SJCRH30 (cell line): ENCODE results near the gene PPIG. TPM values are rescaled to one million over a fixed set of nuclear protein-coding genes. Genes with fewer than 3 reads are reported as not detected.
"Not testable (repeated sequence)": the region's sequence is repeated elsewhere in the genome, so short reads cannot be mapped to it uniquely, and the experiment has no call there.

Source experiments
- DNase-seq, 2 experiments: peaks; one replicate each; pipeline ENCODE4 v3.0.0-alpha.2; 2015 to 2020
- H3K27ac ChIP-seq: fragments of 250-450 bp; sonication (Bioruptor Pico); 2 replicates; pipeline ENCODE4 v1.5.1; 2020; ENCODE audit warnings: mild to moderate bottlenecking, moderate library complexity
- H3K27me3 ChIP-seq: fragments of 250-450 bp; sonication (Bioruptor Pico); 2 replicates; pipeline ENCODE4 v1.5.1; 2020; ENCODE audit warnings: mild to moderate bottlenecking, moderate library complexity
- H3K36me3 ChIP-seq: fragments of 250-450 bp; sonication (Bioruptor Pico); 2 replicates; pipeline ENCODE4 v1.5.1; 2020; ENCODE audit warnings: mild to moderate bottlenecking, moderate library complexity
- H3K4me1 ChIP-seq: fragments of 250-450 bp; sonication (Bioruptor Pico); 2 replicates; pipeline ENCODE4 v1.5.1; 2020; ENCODE audit warnings: mild to moderate bottlenecking, moderate library complexity
- H3K4me3 ChIP-seq: fragments of 250-450 bp; sonication (Bioruptor Pico); 2 replicates; pipeline ENCODE4 v1.5.1; 2020; ENCODE audit warnings: mild to moderate bottlenecking, moderate library complexity
- H3K9me3 ChIP-seq: fragments of 250-450 bp; sonication (Bioruptor Pico); replicated peaks from 2 replicates; pipeline ENCODE4 v1.5.1; 2020; ENCODE audit warnings: mild to moderate bottlenecking, moderate library complexity
- total RNA-seq: library from RNA; depleted of rRNA; stranded (reverse); fragments of >200 nt; shearing (Covaris generic); gene quantifications from 2 replicates; pipeline ENCODE4 v1.2.3, GENCODE V29; 2014

The PPIG gene
- total RNA-seq, 1 experiment from 2014 or later = 56.2 TPM

- Histone ChIP-seq H3K27ac (no peak overlapping the region), H3K9me3 (no peaks in the 10 kb centered on the region), H3K4me1 (peaks cover 4% of the 10 kb centered on the region; the same call in 1 of the 2 replicates), H3K36me3 (no peaks in the 10 kb centered on the region), H3K4me3 (peak overlapping the region; percentile 71), H3K27me3 (no peaks in the 10 kb centered on the region)
- no peak for DNase-seq
These were observed 10.2 kb upstream of the PPIG start for GRCh38 chr2:169573974-169574299.

DNA sequence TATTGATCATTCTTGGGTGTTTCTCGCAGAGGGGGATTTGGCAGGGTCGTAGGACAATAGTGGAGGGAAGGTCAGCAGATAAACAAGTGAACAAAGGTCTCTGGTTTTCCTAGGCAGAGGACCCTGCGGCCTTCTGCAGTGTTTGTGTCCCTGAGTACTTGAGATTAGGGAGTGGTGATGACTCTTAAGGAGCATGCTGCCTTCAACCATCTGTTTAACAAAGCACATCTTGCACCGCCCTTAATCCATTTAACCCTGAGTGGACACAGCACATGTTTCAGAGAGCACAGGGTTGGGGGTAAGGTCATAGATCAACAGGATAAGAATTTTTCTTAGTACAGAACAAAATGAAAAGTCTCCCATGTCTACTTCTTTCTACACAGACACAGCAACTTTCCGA lies 9.6 kb upstream of the PPIG start:
- H3K36me3 ChIP-seq, H3K9me3 ChIP-seq, H3K4me1 ChIP-seq, DNase-seq, H3K4me3 ChIP-seq, H3K27ac ChIP-seq, H3K27me3 ChIP-seq: not testable (repeated sequence)

GRCh38 chr2:169575264-169575663 lies 8.9 kb upstream of the PPIG start:
- not testable (repeated sequence) for DNase-seq, H3K36me3 ChIP-seq, H3K4me3 ChIP-seq, H3K27ac ChIP-seq, H3K4me1 ChIP-seq, H3K9me3 ChIP-seq, H3K27me3 ChIP-seq

DNA sequence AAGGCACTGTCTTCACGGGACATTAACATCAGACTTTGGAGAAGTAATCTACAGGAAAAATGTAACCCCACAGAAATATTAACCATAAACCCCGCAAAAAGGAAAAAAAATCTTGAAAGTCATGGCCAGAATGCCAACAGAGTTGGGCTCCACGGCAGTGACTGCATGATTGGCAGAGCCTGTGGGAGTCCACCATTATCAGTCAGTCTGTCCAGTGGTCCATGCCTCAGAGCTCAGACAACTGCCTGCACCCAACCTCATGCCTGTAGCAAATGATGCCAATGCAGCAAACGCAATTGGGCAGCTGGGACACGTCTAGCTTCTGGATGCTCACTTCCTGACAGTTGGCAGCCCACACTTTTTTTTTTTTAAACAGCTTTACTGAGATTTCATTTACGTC lies 5.1 kb upstream of the PPIG start:
- H3K27me3 ChIP-seq = no peaks in the 10 kb centered on the region
- H3K36me3 ChIP-seq = no peaks in the 10 kb centered on the region
- no peak overlapping the region for H3K4me3 ChIP-seq
- no peaks in the 10 kb centered on the region for H3K4me1 ChIP-seq
- DNase-seq = no peak
- H3K9me3 ChIP-seq = peaks cover 5% of the 10 kb centered on the region; the same call in 1 of the 2 replicates
- no peak overlapping the region for H3K27ac ChIP-seq

- DNase-seq, H3K27me3 ChIP-seq, H3K9me3 ChIP-seq, H3K4me1 ChIP-seq, H3K27ac ChIP-seq, H3K36me3 ChIP-seq, H3K4me3 ChIP-seq: not testable (repeated sequence)
These were observed 1.4 kb upstream of the PPIG start for GRCh38 chr2:169582552-169583266.

- H3K27me3 ChIP-seq = no peaks in the 10 kb centered on the region
- peaks cover 5% of the 10 kb centered on the region; the same call in 1 of the 2 replicates for H3K9me3 ChIP-seq
- DNase-seq = no peak
- H3K36me3 ChIP-seq = no peaks in the 10 kb centered on the region
- H3K4me1 ChIP-seq = no peaks in the 10 kb centered on the region
- H3K4me3 ChIP-seq = peak overlapping the region; percentile 87; the same call in 1 of the 2 replicates
- H3K27ac ChIP-seq = no peak overlapping the region
These were observed 633 bp upstream of the PPIG start for GRCh38 chr2:169583518-169583917.

DNA sequence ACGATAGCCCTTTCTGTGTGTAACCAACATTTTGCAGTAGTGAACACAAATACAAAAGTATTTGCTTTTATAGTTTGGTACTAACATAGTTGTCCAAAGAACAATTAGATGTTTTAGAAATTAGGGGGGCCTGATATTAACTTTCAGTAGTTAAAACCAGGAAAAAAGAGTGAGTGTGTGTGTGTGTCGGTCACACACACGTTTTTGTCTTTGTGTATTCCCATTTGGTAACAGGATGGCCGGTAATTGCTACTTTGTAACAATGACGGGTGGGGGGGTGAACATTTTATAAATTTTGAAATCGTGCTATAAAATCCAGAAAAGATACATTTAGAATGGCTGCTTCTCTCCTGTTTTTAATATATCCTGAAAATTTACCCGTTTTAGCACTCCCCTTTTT lies 1.5 kb downstream of the PPIG start:
- H3K27me3 ChIP-seq = no peaks in the 10 kb centered on the region
- peaks cover 5% of the 10 kb centered on the region; the same call in 1 of the 2 replicates for H3K9me3 ChIP-seq
- peak overlapping the region; percentile 87 for H3K4me3 ChIP-seq
- no peaks in the 10 kb centered on the region for H3K4me1 ChIP-seq
- H3K27ac ChIP-seq = peak overlapping the region; percentile 94
- no peak for DNase-seq
- H3K36me3 ChIP-seq = no peaks in the 10 kb centered on the region

GRCh38 chr2:169590804-169591203 lies 6.7 kb downstream of the PPIG start:
- Histone ChIP-seq H3K4me3 (no peak overlapping the region), H3K36me3 (no peaks in the 10 kb centered on the region), H3K4me1 (no peaks in the 10 kb centered on the region), H3K27ac (no peak overlapping the region), H3K9me3 (no peaks in the 10 kb centered on the region), H3K27me3 (no peaks in the 10 kb centered on the region)
- DNase-seq = no peak

GRCh38 chr2:169596546-169596945 lies 12.4 kb downstream of the PPIG start:
- not testable (repeated sequence) for H3K4me1 ChIP-seq, H3K27me3 ChIP-seq, H3K4me3 ChIP-seq, DNase-seq, H3K27ac ChIP-seq, H3K36me3 ChIP-seq, H3K9me3 ChIP-seq

DNA sequence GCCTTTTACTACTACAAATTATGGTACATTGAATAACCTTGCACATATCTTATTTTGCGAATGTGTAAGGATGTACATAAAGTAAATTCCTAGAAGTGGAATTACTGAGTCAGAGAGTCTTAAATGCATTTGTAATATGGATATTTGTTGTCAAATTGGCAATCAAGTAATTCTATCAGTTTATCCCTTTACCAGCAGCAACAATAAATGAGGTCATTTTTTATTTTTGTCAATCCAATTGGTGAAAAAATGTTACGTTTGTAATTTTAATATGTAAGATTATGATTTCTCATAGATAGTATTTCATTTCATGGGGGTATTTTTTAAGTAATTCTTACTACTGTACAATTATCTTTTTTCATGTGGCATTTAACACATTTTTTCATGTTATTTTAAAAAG lies 14.8 kb downstream of the PPIG start:
- H3K4me3 ChIP-seq = no peak overlapping the region
- no peak for DNase-seq

GRCh38 chr2:169599568-169599967 lies 15.4 kb downstream of the PPIG start:
- H3K4me1 ChIP-seq = no peaks in the 10 kb centered on the region
- H3K4me3 ChIP-seq = no peak overlapping the region
- H3K27ac ChIP-seq = no peak overlapping the region
- no peaks in the 10 kb centered on the region for H3K9me3 ChIP-seq
- DNase-seq = no peak
- no peaks in the 10 kb centered on the region for H3K27me3 ChIP-seq
- H3K36me3 ChIP-seq = peaks cover 7% of the 10 kb centered on the region; the same call in 1 of the 2 replicates

More for the DNA sequence above, 14.8 kb downstream of the PPIG start:
- no peaks in the 10 kb centered on the region for H3K9me3 ChIP-seq
- H3K27me3 ChIP-seq = no peaks in the 10 kb centered on the region
- H3K36me3 ChIP-seq = peaks cover 7% of the 10 kb centered on the region; the same call in 1 of the 2 replicates
- no peak overlapping the region for H3K27ac ChIP-seq
- H3K4me1 ChIP-seq = no peaks in the 10 kb centered on the region

- Histone ChIP-seq H3K9me3 (no peaks in the 10 kb centered on the region), H3K36me3 (peaks cover 71% of the 10 kb centered on the region), H3K27me3 (no peaks in the 10 kb centered on the region), H3K4me3 (no peak overlapping the region), H3K4me1 (no peaks in the 10 kb centered on the region), H3K27ac (no peak overlapping the region)
- no peak for DNase-seq
These were observed 25.1 kb downstream of the PPIG start for GRCh38 chr2:169609264-169609663.

- Histone ChIP-seq H3K27ac (no peak overlapping the region), H3K4me1 (no peaks in the 10 kb centered on the region), H3K36me3 (peaks cover 72% of the 10 kb centered on the region), H3K4me3 (no peak overlapping the region), H3K27me3 (no peaks in the 10 kb centered on the region), H3K9me3 (peaks cover 9% of the 10 kb centered on the region)
- DNase-seq = no peak
These were observed 29.7 kb downstream of the PPIG start for GRCh38 chr2:169613876-169614275.

- not testable (repeated sequence) for H3K27ac ChIP-seq, H3K9me3 ChIP-seq, H3K4me3 ChIP-seq, H3K4me1 ChIP-seq, H3K27me3 ChIP-seq, DNase-seq
- peaks cover 64% of the 10 kb centered on the region for H3K36me3 ChIP-seq
These were observed 31.8 kb downstream of the PPIG start for GRCh38 chr2:169615982-169616381.

GRCh38 chr2:169619946-169620345 lies 35.8 kb downstream of the PPIG start:
- Histone ChIP-seq H3K4me3 (no peak overlapping the region), H3K9me3 (peaks cover 9% of the 10 kb centered on the region), H3K27ac (no peak overlapping the region), H3K27me3 (no peaks in the 10 kb centered on the region), H3K36me3 (peaks cover 58% of the 10 kb centered on the region), H3K4me1 (no peaks in the 10 kb centered on the region)
- DNase-seq = no peak

- Histone ChIP-seq H3K4me1 (no peaks in the 10 kb centered on the region), H3K27ac (no peak overlapping the region), H3K36me3 (peaks cover 53% of the 10 kb centered on the region), H3K27me3 (no peaks in the 10 kb centered on the region), H3K9me3 (peaks cover 9% of the 10 kb centered on the region), H3K4me3 (no peak overlapping the region)
- no peak for DNase-seq
These were observed 36.4 kb downstream of the PPIG start for GRCh38 chr2:169620509-169620908.
